ENCODE measurements around the gene ZNF507.

GRCh38 chr19:32364040-32364439 is 18.6 kb downstream of the ZNF507 start:
- TF ChIP-seq CTCF (IDR thresholded peaks at IDR 0.05; ENCODE audit: borderline replicate concordance, extremely low read depth, low read length, poor library complexity, severe bottlenecking) (no peak), EZH2 (IDR thresholded peaks at IDR 0.05; ENCODE audit: borderline replicate concordance, low read depth, low read length, severe bottlenecking) (no peak)

Data from DND-41 (cell line).